Measurements from ENCODE around the gene ZNF808.

Gene ZNF808

DNA sequence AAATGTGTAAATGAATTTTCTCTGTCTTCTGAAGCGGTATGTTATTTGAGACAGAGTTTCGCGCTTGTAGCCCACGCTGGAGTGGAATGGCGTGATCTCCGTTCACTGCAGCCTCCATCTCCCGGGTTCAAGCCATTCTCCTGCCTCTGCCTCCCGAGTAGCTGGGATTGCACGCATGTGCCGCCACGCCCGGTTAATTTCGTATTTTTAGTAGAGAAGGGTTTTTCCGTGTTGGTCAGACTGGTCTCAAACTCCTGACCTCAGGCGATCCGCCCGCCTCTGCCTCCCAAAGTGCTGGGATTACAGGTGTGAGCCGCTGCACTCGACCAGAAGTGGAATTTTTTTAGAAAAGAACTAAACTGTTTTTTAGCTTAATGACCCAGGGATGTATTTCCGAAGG lies 3.4 kb upstream of the ZNF808 start:
- TF ChIP-seq SIN3A (IDR thresholded peaks at IDR 0.05; ENCODE audit: borderline replicate concordance, insufficient read depth, low read length) (no peak), TAF1 (IDR thresholded peaks at IDR 0.05; ENCODE audit: borderline replicate concordance, insufficient read depth, low read length) (no peak), POLR2AphosphoS5 (IDR thresholded peaks at IDR 0.05; ENCODE audit: low read depth, low read length) (no peak), FOXP2 (optimal IDR thresholded peaks at IDR 0.05; ENCODE audit: borderline replicate concordance, extremely low read depth, extremely low read length, insufficient read depth) (no peak)
- TF ChIP-seq, protein P1, sequence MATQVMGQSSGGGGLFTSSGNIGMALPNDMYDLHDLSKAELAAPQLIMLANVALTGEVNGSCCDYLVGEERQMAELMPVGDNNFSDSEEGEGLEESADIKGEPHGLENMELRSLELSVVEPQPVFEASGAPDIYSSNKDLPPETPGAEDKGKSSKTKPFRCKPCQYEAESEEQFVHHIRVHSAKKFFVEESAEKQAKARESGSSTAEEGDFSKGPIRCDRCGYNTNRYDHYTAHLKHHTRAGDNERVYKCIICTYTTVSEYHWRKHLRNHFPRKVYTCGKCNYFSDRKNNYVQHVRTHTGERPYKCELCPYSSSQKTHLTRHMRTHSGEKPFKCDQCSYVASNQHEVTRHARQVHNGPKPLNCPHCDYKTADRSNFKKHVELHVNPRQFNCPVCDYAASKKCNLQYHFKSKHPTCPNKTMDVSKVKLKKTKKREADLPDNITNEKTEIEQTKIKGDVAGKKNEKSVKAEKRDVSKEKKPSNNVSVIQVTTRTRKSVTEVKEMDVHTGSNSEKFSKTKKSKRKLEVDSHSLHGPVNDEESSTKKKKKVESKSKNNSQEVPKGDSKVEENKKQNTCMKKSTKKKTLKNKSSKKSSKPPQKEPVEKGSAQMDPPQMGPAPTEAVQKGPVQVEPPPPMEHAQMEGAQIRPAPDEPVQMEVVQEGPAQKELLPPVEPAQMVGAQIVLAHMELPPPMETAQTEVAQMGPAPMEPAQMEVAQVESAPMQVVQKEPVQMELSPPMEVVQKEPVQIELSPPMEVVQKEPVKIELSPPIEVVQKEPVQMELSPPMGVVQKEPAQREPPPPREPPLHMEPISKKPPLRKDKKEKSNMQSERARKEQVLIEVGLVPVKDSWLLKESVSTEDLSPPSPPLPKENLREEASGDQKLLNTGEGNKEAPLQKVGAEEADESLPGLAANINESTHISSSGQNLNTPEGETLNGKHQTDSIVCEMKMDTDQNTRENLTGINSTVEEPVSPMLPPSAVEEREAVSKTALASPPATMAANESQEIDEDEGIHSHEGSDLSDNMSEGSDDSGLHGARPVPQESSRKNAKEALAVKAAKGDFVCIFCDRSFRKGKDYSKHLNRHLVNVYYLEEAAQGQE (IDR thresholded peaks at IDR 0.05; ENCODE audit: insufficient read depth in 1 of 2, low read depth in 2 of 2, low read length in 2 of 2): no peak

DNA sequence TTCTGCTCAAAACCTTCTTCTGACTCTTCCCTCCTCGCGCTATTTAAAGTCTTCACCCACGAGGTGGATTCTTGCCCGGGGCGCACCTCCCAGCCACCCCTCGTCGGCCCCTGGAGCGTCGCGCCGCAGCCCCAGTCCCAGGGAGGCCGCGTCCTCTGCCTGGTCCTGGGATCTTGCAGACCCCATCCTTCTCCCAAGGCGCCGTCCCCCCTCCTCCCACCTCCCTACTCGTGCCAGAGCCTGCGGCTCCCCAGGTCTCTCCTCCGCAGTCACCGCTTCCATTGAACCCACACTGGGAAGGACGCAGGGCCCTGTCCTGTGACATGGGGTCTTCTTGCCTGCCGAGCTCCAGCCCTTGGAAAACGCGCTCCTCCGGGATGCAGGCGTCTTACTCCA lies 486 bp downstream of the ZNF808 start:
- TF ChIP-seq SIN3A (IDR thresholded peaks at IDR 0.05; ENCODE audit: borderline replicate concordance, insufficient read depth, low read length): no peak
- TF ChIP-seq POLR2AphosphoS5 (IDR thresholded peaks at IDR 0.05; ENCODE audit: low read depth, low read length): no peak
- TF ChIP-seq, protein P1 (IDR thresholded peaks at IDR 0.05; ENCODE audit: insufficient read depth in 1 of 2, low read depth in 2 of 2, low read length in 2 of 2): no peak
- TF ChIP-seq TAF1 (IDR thresholded peaks at IDR 0.05; ENCODE audit: borderline replicate concordance, insufficient read depth, low read length): no peak

DNA sequence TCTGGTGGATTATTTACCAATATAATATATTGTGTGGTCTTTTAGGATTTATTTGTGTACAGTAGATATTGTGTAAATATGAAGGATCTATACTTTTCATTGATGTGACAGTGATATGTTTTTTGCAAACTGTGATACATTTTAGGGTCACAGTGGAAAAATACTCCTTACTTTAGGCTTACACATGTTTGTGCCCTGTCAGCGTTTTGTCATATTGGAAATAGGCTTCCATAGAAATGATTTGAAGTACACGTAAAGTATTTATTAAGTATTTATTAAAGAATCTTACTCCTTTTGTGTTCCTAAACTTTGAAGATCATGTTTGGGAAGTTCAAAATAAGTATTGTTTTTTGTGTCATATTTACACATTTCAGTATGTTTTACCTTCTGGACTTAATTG lies 5.0 kb downstream of the ZNF808 start:
- TF ChIP-seq TAF1 (IDR thresholded peaks at IDR 0.05; ENCODE audit: borderline replicate concordance, insufficient read depth, low read length) (no peak), FOXP2 (optimal IDR thresholded peaks at IDR 0.05; ENCODE audit: borderline replicate concordance, extremely low read depth, extremely low read length, insufficient read depth) (no peak), SIN3A (IDR thresholded peaks at IDR 0.05; ENCODE audit: borderline replicate concordance, insufficient read depth, low read length) (no peak), POLR2AphosphoS5 (IDR thresholded peaks at IDR 0.05; ENCODE audit: low read depth, low read length) (no peak)
- TF ChIP-seq, protein P1 (IDR thresholded peaks at IDR 0.05; ENCODE audit: insufficient read depth in 1 of 2, low read depth in 2 of 2, low read length in 2 of 2): no peak

DNA sequence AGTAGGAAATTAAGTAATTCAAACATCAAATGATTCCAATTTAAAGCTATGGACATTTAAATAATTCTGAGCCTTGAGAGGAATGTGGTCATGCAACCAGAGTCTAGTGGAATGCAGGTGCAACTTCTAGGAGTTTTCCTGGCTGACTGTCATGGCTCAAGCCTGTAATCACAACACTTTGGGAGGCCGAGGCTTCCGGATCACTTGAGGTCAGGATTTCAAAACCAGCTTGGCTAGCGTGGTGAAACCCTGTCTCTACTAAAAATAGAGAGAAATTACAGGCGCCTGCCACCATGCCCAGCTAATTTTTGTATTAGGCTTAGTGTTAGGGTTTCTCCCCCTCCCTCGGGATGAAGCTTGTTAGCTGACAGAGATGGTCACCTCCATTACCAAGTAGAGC lies 6.4 kb downstream of the ZNF808 start:
- no peak for TF ChIP-seq SIN3A (IDR thresholded peaks at IDR 0.05; ENCODE audit: borderline replicate concordance, insufficient read depth, low read length)
- no peak for TF ChIP-seq POLR2AphosphoS5 (IDR thresholded peaks at IDR 0.05; ENCODE audit: low read depth, low read length)
- TF ChIP-seq TAF1 (IDR thresholded peaks at IDR 0.05; ENCODE audit: borderline replicate concordance, insufficient read depth, low read length): no peak
- no peak for TF ChIP-seq FOXP2 (optimal IDR thresholded peaks at IDR 0.05; ENCODE audit: borderline replicate concordance, extremely low read depth, extremely low read length, insufficient read depth)
- TF ChIP-seq, protein P1 (IDR thresholded peaks at IDR 0.05; ENCODE audit: insufficient read depth in 1 of 2, low read depth in 2 of 2, low read length in 2 of 2): no peak
